ENCODE measurements around the gene AGBL5. TPM values are rescaled to one million over a fixed set of nuclear protein-coding genes. Genes with fewer than 3 reads are reported as not detected.

AGBL5 gene
- total and polyA plus RNA-seq, 9 of the 15 experiments (the other 6 are each of a cell fraction or from before 2014, with no cell fraction given), result 3.3 to 52.7 (median 26.2) TPM

DNA sequence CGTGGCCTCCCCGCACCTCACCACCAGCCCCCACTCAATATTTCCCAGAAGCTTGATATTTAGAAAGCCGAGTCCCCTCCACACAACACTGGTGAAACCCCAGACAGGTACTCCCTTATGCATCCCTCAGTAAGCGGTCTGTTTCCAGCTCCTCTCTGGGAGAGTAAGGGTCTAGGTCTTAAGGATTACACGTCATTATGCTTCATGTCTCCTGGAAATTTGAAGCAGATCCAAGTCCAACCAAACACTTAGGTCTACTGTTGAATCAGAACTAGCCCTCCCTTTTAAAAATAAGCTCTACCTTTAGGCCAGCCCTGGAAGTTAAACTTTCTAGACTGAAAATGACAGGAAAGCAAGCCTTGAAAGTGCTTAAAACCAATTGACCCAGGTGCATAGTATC is 21.5 kb downstream of the AGBL5 start:
- TF ChIP-seq RBFOX2 (IDR thresholded peaks at IDR 0.05; ENCODE audit: low read depth, low read length) (no peak), TCF7 (IDR thresholded peaks at IDR 0.05; ENCODE audit: borderline replicate concordance) (no peak), PHF21A (IDR thresholded peaks at IDR 0.05; ENCODE audit: borderline replicate concordance, low read depth) (no peak), SP2 (IDR thresholded peaks at IDR 0.05; ENCODE audit: extremely low read depth, low read depth, low read length, poor library complexity, severe bottlenecking) (no peak), ETV6 (IDR thresholded peaks at IDR 0.05; ENCODE audit: borderline replicate concordance in 1 of 2, low read depth in 2 of 2, low read length in 1 of 2) (no peak), ETV6 (CRISPR knock-in tag; IDR thresholded peaks at IDR 0.05; ENCODE audit: borderline replicate concordance) (no peak)
- TF ChIP-seq, protein P1, sequence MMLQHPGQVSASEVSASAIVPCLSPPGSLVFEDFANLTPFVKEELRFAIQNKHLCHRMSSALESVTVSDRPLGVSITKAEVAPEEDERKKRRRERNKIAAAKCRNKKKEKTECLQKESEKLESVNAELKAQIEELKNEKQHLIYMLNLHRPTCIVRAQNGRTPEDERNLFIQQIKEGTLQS (IDR thresholded peaks at IDR 0.05), result no peak
- TF ChIP-seq, protein P1 (CRISPR knock-in tag; conservative IDR thresholded peaks at IDR 0.05), result no peak
- ChIA-PET CTCF (ENCODE audit: low intra/inter-chr PET ratio) (no interaction called here), POLR2A (interaction anchor here (0.6 to 2.9 kb wide), 14 partner anchors 8 to 369 kb away, joined by 3 to 32 read pairs (median 5); partner anchors contain the start of gene AGBL5)
- intact Hi-C loops (cut with micrococcal nuclease) (no loop called here), in situ Hi-C loops (cut with MboI) (no loop called here)
- no peak overlapping the region for H3K4me2 ChIP-seq (ENCODE audit: insufficient read depth, low read length)
- no peaks in the 10 kb centered on the region for H3K27me3 ChIP-seq (ENCODE audit: control insufficient read depth in 2 of 2, insufficient read depth in 2 of 2, low read length in 2 of 2)
- no peak for FAIRE-seq
- no peaks in the 10 kb centered on the region for H3K9me3 ChIP-seq (replicated peaks; ENCODE audit: control insufficient read depth, insufficient read depth, low read depth, low read length)
- no peaks in the 10 kb centered on the region for H3K9me1 ChIP-seq (ENCODE audit: control insufficient read depth, insufficient read depth, low read length)
- peak overlapping the region in 1 of 2 experiments; percentile 90; a peak in 2 of 4 replicates for H3K9ac ChIP-seq (ENCODE audit: insufficient read depth in 1 of 2, low read depth in 2 of 2, low read length in 2 of 2)
- peaks cover 42 to 57% of the 10 kb centered on the region in 2 experiments for H3K4me1 ChIP-seq (replicated peaks in 1 of 2; ENCODE audit: control insufficient read depth in 2 of 2, insufficient read depth in 2 of 2, low read length in 2 of 2)
- BruUV-seq (replicated peaks), result no TSS peak
- H3K4me3 ChIP-seq, result no peak overlapping the region
- WGBS (ENCODE audit: insufficient coverage, low coverage, missing lambda C conversion rate), result 62% methylated on average over 5 of the region's 5 CpGs
- peaks cover 29% of the 10 kb centered on the region for H3K79me2 ChIP-seq (ENCODE audit: control insufficient read depth, insufficient read depth, low read length)
- H4K20me1 ChIP-seq (replicated peaks; ENCODE audit: control insufficient read depth, insufficient read depth, low read length), result no peaks in the 10 kb centered on the region
- peak overlapping the region; percentile 80 for H2AFZ ChIP-seq (ENCODE audit: low read depth, low read length)
- no peak for DNase-seq (ENCODE audit: extremely low read depth in 1 of 4, low spot score in 3 of 4)
- no peak for ATAC-seq
- peak overlapping the region; percentile 29; the same call in 1 of the 3 replicates for H3K27ac ChIP-seq (ENCODE audit: extremely low read depth, low read depth, low read length)
- H3K36me3 ChIP-seq (ENCODE audit: control insufficient read depth, insufficient read depth, low read length), result peaks cover 28% of the 10 kb centered on the region; the same call in 2 of the 3 replicates
